ENCODE measurements around the gene MAP3K2.

MAP3K2 gene

DNA sequence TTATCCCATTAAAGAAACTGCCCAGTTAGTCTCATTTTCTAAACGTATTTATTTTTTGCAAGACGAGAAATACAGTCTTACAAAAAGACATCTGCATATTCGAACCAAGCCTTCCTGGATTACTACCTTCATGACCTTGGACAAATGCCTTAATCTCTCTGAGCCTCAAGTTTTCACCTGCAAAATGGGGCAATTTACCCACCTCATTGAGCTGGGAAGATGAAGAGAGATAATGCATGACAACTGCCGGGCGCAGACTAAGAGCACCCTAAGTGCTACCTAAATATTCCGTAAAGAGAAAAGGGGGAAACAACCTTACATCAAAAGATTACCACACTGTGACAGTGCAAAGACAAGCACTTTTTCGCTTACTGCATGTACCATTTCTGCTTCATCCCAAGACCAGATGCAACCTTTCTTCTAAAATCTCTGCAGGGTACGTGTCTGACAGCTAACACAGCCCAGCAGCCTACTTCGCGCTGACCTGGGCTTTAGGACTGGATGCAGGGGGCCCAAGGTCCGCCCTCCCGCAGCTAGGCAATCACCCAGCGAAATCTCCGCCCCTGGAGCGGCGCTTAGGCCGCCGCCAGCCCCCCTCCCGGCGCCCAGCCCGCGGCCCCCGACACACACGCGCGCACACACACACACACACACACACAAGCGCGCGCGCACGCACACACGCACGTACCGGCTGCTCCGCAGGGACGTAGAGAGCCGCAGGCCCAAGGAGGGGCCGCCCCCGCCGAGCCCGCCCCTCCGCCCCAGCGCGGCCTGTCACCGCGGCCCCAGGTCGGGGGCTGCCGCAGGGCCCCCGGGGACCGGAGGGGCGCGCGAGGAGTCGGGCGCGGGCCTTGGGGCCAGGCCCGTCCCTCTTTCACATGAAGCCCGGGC is 766 bp downstream of the MAP3K2 start:
- Histone ChIP-seq H3K4me3 (ENCODE audit: low read length, poor library complexity, severe bottlenecking) (peak overlapping the region; percentile 88), H2AFZ (ENCODE audit: low read length) (peak overlapping the region; percentile 96), H3K9me2 (replicated peaks; ENCODE audit: low read depth, low read length) (no peaks in the 10 kb centered on the region), H3K4me2 (ENCODE audit: low read depth, low read length, poor library complexity, severe bottlenecking) (peak overlapping the region; percentile 90), H3K9ac (ENCODE audit: low read depth, low read length, poor library complexity, severe bottlenecking) (peak overlapping the region; percentile 99), H3K9me3 (ENCODE audit: insufficient read depth, low read depth, low read length) (no peaks in the 10 kb centered on the region), H3K27me3 (ENCODE audit: insufficient read depth, low read length, poor library complexity, severe bottlenecking) (peaks cover 3% of the 10 kb centered on the region), H3K4me1 (ENCODE audit: insufficient read depth, low read length, poor library complexity, severe bottlenecking) (peaks cover 46% of the 10 kb centered on the region), H3K79me2 (ENCODE audit: insufficient read depth, low read length) (peaks cover 48% of the 10 kb centered on the region), H3K36me3 (ENCODE audit: insufficient read depth, low read length) (no peaks in the 10 kb centered on the region), H4K20me1 (ENCODE audit: insufficient read depth, low read length, poor library complexity, severe bottlenecking) (peaks cover 45% of the 10 kb centered on the region), H3F3A (ENCODE audit: low read depth) (peaks cover 3% of the 10 kb centered on the region; the same call in 1 of the 2 replicates)
- TF ChIP-seq, protein P1, sequence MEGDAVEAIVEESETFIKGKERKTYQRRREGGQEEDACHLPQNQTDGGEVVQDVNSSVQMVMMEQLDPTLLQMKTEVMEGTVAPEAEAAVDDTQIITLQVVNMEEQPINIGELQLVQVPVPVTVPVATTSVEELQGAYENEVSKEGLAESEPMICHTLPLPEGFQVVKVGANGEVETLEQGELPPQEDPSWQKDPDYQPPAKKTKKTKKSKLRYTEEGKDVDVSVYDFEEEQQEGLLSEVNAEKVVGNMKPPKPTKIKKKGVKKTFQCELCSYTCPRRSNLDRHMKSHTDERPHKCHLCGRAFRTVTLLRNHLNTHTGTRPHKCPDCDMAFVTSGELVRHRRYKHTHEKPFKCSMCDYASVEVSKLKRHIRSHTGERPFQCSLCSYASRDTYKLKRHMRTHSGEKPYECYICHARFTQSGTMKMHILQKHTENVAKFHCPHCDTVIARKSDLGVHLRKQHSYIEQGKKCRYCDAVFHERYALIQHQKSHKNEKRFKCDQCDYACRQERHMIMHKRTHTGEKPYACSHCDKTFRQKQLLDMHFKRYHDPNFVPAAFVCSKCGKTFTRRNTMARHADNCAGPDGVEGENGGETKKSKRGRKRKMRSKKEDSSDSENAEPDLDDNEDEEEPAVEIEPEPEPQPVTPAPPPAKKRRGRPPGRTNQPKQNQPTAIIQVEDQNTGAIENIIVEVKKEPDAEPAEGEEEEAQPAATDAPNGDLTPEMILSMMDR (conservative IDR thresholded peaks at IDR 0.05; ENCODE audit: low read length), result no peak
- no peak for TF ChIP-seq EZH2phosphoT487 (IDR thresholded peaks at IDR 0.05; ENCODE audit: borderline replicate concordance)

DNA sequence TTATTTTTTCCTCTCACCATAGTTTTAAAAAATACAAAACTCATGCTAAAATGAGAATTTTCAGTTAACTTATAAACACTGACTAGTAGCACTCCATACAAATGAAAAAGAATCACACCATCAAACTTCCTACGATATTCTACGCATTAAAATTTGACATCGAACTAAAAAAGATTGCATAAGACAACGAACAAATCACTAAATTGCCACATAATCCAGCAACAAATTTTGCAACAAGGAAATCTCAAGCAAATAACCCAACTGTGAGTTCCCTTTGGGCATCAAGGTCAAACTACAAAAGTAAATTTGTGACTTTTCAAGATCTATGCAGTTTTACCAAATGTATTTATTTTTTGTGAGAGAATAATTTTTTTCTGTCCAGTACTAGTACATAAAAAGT is 1.5 kb downstream of the MAP3K2 start:
- Histone ChIP-seq H2AFZ (ENCODE audit: low read length) (no peak overlapping the region), H3K79me2 (ENCODE audit: insufficient read depth, low read length) (peaks cover 55% of the 10 kb centered on the region), H3K9ac (ENCODE audit: low read depth, low read length, poor library complexity, severe bottlenecking) (peak overlapping the region; percentile 99), H3F3A (ENCODE audit: low read depth) (peaks cover 3% of the 10 kb centered on the region; the same call in 1 of the 2 replicates), H3K4me1 (ENCODE audit: insufficient read depth, low read length, poor library complexity, severe bottlenecking) (peaks cover 53% of the 10 kb centered on the region), H3K36me3 (ENCODE audit: insufficient read depth, low read length) (no peaks in the 10 kb centered on the region), H3K9me2 (replicated peaks; ENCODE audit: low read depth, low read length) (no peaks in the 10 kb centered on the region), H3K4me2 (ENCODE audit: low read depth, low read length, poor library complexity, severe bottlenecking) (peak overlapping the region; percentile 90), H4K20me1 (ENCODE audit: insufficient read depth, low read length, poor library complexity, severe bottlenecking) (peaks cover 53% of the 10 kb centered on the region), H3K4me3 (ENCODE audit: low read length, poor library complexity, severe bottlenecking) (peak overlapping the region; percentile 88), H3K27me3 (ENCODE audit: insufficient read depth, low read length, poor library complexity, severe bottlenecking) (peaks cover 3% of the 10 kb centered on the region), H3K9me3 (ENCODE audit: insufficient read depth, low read depth, low read length) (no peaks in the 10 kb centered on the region)
- TF ChIP-seq, protein P1 (conservative IDR thresholded peaks at IDR 0.05; ENCODE audit: low read length), result no peak
- no peak for TF ChIP-seq EZH2phosphoT487 (IDR thresholded peaks at IDR 0.05; ENCODE audit: borderline replicate concordance)

DNA sequence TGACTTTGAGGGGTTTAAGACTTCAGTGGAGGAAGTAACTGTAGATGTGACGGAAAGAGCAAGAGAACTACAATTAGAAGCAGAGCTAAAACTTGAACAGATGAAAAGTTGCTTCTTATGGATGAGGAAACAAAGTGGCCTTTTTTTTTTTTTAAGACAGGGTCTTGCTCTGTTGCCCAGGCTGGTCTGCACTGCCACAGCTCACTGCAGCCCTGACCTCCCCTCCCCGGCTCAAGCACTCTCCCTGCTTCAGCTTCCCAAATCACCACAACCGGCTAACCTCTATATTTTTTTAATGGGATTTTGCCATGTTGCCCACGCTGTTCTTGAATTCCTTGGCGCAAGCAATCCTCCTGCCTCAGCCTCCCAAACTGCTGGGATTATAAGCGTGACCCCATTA is 3.2 kb downstream of the MAP3K2 start:
- no peaks in the 10 kb centered on the region for H3K9me3 ChIP-seq (ENCODE audit: insufficient read depth, low read depth, low read length)
- H3K27me3 ChIP-seq (ENCODE audit: insufficient read depth, low read length, poor library complexity, severe bottlenecking), result peaks cover 3% of the 10 kb centered on the region
- peaks cover 72% of the 10 kb centered on the region for H3K79me2 ChIP-seq (ENCODE audit: insufficient read depth, low read length)
- H3F3A ChIP-seq (ENCODE audit: low read depth), result peaks cover 3% of the 10 kb centered on the region; the same call in 1 of the 2 replicates
- H4K20me1 ChIP-seq (ENCODE audit: insufficient read depth, low read length, poor library complexity, severe bottlenecking), result peaks cover 70% of the 10 kb centered on the region
- peak overlapping the region; percentile 90 for H3K4me2 ChIP-seq (ENCODE audit: low read depth, low read length, poor library complexity, severe bottlenecking)
- H3K9me2 ChIP-seq (replicated peaks; ENCODE audit: low read depth, low read length), result no peaks in the 10 kb centered on the region
- peak overlapping the region; percentile 88 for H3K4me3 ChIP-seq (ENCODE audit: low read length, poor library complexity, severe bottlenecking)
- no peak for TF ChIP-seq EZH2phosphoT487 (IDR thresholded peaks at IDR 0.05; ENCODE audit: borderline replicate concordance)
- TF ChIP-seq, protein P1 (conservative IDR thresholded peaks at IDR 0.05; ENCODE audit: low read length), result no peak
- H3K4me1 ChIP-seq (ENCODE audit: insufficient read depth, low read length, poor library complexity, severe bottlenecking), result peaks cover 63% of the 10 kb centered on the region
- no peaks in the 10 kb centered on the region for H3K36me3 ChIP-seq (ENCODE audit: insufficient read depth, low read length)
- H2AFZ ChIP-seq (ENCODE audit: low read length), result no peak overlapping the region
- H3K9ac ChIP-seq (ENCODE audit: low read depth, low read length, poor library complexity, severe bottlenecking), result no peak overlapping the region

Measured in Loucy (cell line).